ENCODE measurements around the gene CHRNA10.

- no peak for TF ChIP-seq PREB (CRISPR knock-in tag; IDR thresholded peaks at IDR 0.05; ENCODE audit: borderline replicate concordance)
- TF ChIP-seq CTCF (IDR thresholded peaks at IDR 0.05): no peak
- no peak for TF ChIP-seq TCF7 (CRISPR knock-in tag; IDR thresholded peaks at IDR 0.05; ENCODE audit: low read depth)
- TF ChIP-seq RELA (CRISPR knock-in tag; IDR thresholded peaks at IDR 0.05; ENCODE audit: borderline replicate concordance): no peak
Observed at GRCh38 chr11:3644817-3645235, 26.4 kb downstream of the CHRNA10 start, which contains the start of gene ART1.
